Endothelial cell of umbilical vein (primary cell): Measurements from ENCODE around the gene CLOCK. TPM values are rescaled to one million over a fixed set of nuclear protein-coding genes. Genes with fewer than 3 reads are reported as not detected.

Source experiments
- BruUV-seq: library from RNA; stranded (reverse); fragments of 400-500 nt; replicated peaks from 2 replicates; lab custom pipeline; 2021; lab: Mats Ljungman, UMichigan
- CTCF ChIA-PET: fragments of 300-600, 350-600 bp; sonication (Branson Sonifier 250); formaldehyde crosslinking; loops from one replicate; lab custom pipeline; 2021; ENCODE audit warnings: antibody characterized with exemption, inconsistent platforms; lab: Charles Lee
- POLR2A ChIA-PET: fragments of 300-600, 350-600 bp; sonication (Branson Sonifier 250); formaldehyde crosslinking; loops from one replicate; lab custom pipeline; 2021; ENCODE audit warnings: antibody characterized with exemption, inconsistent platforms; lab: Charles Lee
- DNase-seq: peaks from one replicate; pipeline ENCODE4 v3.0.0-alpha.2; 2011; ENCODE audit warnings: low read depth, low spot score
- FAIRE-seq: peaks from 2 replicates; lab custom pipeline; 2011; peaks lifted over from hg19 to GRCh38; lab: Jason Lieb, UNC
- H2AFZ ChIP-seq: 2 replicates; pipeline ENCODE4 v1.6.0; 2012; ENCODE audit warnings: low read depth, low read length, control low read depth, inconsistent platforms
- H3K27ac ChIP-seq: 2 replicates; pipeline ENCODE4 v1.5.1; 2011; ENCODE audit warnings: low read depth, mild to moderate bottlenecking, control low read depth, low read length, moderate library complexity; ENCODE audit not compliant: insufficient read depth
- H3K27me3 ChIP-seq, 2 experiments: 2 replicates each; pipeline versions ENCODE4 v1.6.0 to v1.6.1; 2011; ENCODE audit warnings: low read length in 2 of 2, mixed read lengths in 1 of 2; ENCODE audit not compliant: control insufficient read depth in 2 of 2, insufficient read depth in 2 of 2
- H3K36me3 ChIP-seq, 2 experiments: 2 replicates in 1 of 2; 3 replicates in 1 of 2; pipeline ENCODE4 v1.5.1; 2011; ENCODE audit warnings: low read length in 2 of 2, mild to moderate bottlenecking in 1 of 2, moderate library complexity in 1 of 2; ENCODE audit not compliant: control insufficient read depth in 2 of 2, insufficient read depth in 2 of 2; ENCODE audit errors: extremely low read depth in 1 of 2
- H3K4me1 ChIP-seq: 3 replicates; pipeline ENCODE4 v1.5.1; 2011; ENCODE audit warnings: mild to moderate bottlenecking, low read length; ENCODE audit not compliant: control insufficient read depth, insufficient read depth; ENCODE audit errors: extremely low read depth
- H3K4me2 ChIP-seq: 2 replicates; pipeline ENCODE4 v1.6.1; 2011; ENCODE audit warnings: low read length, control low read depth, mixed read lengths; ENCODE audit not compliant: insufficient read depth
- H3K4me3 ChIP-seq, 3 experiments: fragments of 200-600 bp in 1 of 3; sonication (generic), shearing (Covaris generic) in 1 of 3; replicated peaks in 1 of 3; 2 replicates each; pipeline ENCODE4 v1.5.1; 2011 to 2016; ENCODE audit warnings: control low read depth in 3 of 3, low read length in 3 of 3, mild to moderate bottlenecking in 2 of 3, inconsistent platforms in 1 of 3, low read depth in 1 of 3, moderate library complexity in 1 of 3; ENCODE audit not compliant: insufficient read depth in 1 of 3
- H3K79me2 ChIP-seq: 2 replicates; pipeline ENCODE4 v1.6.0; 2012; ENCODE audit warnings: low read length, inconsistent platforms; ENCODE audit not compliant: control insufficient read depth, insufficient read depth
- H3K9ac ChIP-seq: replicated peaks from 2 replicates; pipeline ENCODE3; 2011; ENCODE audit warnings: low read length, control low read depth; ENCODE audit not compliant: insufficient read depth; ENCODE audit errors: extremely low read depth
- H3K9me1 ChIP-seq: replicated peaks from 3 replicates; pipeline ENCODE4 v1.6.0; 2011; ENCODE audit warnings: mild to moderate bottlenecking, low read length; ENCODE audit not compliant: control insufficient read depth, insufficient read depth; ENCODE audit errors: extremely low read depth
- H3K9me3 ChIP-seq: replicated peaks from 2 replicates; pipeline ENCODE4 v1.5.1; 2012; ENCODE audit warnings: low read length, inconsistent platforms; ENCODE audit not compliant: control insufficient read depth, insufficient read depth
- H4K20me1 ChIP-seq: replicated peaks from 2 replicates; pipeline ENCODE3; 2011; ENCODE audit warnings: mild to moderate bottlenecking, low read length; ENCODE audit not compliant: control insufficient read depth, insufficient read depth; ENCODE audit errors: extremely low read depth
- EZH2 ChIP-seq: IDR thresholded peaks from 2 replicates; pipeline ENCODE4 v1.6.1; 2012; ENCODE audit warnings: borderline replicate concordance, low read depth, mild to moderate bottlenecking, moderate library complexity, low read length, inconsistent platforms; ENCODE audit not compliant: severe bottlenecking
- FOS ChIP-seq: IDR thresholded peaks from 2 replicates; pipeline ENCODE4 v1.6.1; 2011; ENCODE audit warnings: mild to moderate bottlenecking, low read length, moderate library complexity, borderline replicate concordance; ENCODE audit not compliant: insufficient read depth
- GATA2 ChIP-seq: IDR thresholded peaks from 2 replicates; pipeline ENCODE4 v1.7.0; 2011; ENCODE audit warnings: low read depth, mild to moderate bottlenecking, moderate library complexity, mixed read lengths, low read length; ENCODE audit not compliant: insufficient read length, insufficient read depth
- JUN ChIP-seq: IDR thresholded peaks from 2 replicates; pipeline ENCODE4 v1.6.1; 2011; ENCODE audit warnings: borderline replicate concordance, low read depth; ENCODE audit not compliant: insufficient read length, insufficient read depth
- MYC ChIP-seq: IDR thresholded peaks from one replicate; pipeline ENCODE4 v1.6.1; 2011; ENCODE audit warnings: mild to moderate bottlenecking, low read depth, low read length
- POLR2A ChIP-seq: IDR thresholded peaks from 2 replicates; pipeline ENCODE4 v1.6.1; 2012; ENCODE audit warnings: low read depth, mild to moderate bottlenecking, control low read depth, low read length
- POLR2AphosphoS5 ChIP-seq: IDR thresholded peaks from 2 replicates; pipeline ENCODE4 v1.6.1; 2012; ENCODE audit warnings: low read depth, mild to moderate bottlenecking, control low read depth, low read length, moderate library complexity; ENCODE audit not compliant: insufficient read depth
- dilution Hi-C: fragments of 300-500 bp; cut with MboI; formaldehyde crosslinking; loops from one replicate; pipeline ENCODE4 v1.15.0; 2019; ENCODE audit warnings: low sequenced_read_pairs; ENCODE audit not compliant: extremely low pct_ligation_motif_present
- intact Hi-C: fragments of 100-400 bp; cut with micrococcal nuclease; formaldehyde crosslinking; loops from one replicate; pipeline ENCODE4 v1.10.0; 2022
- polyA plus RNA-seq, 4 experiments: library from polyadenylated mRNA; depleted of rRNA in 3 of 4; stranded (reverse) in 3 of 4; unstranded in 1 of 4; fragments of >200 nt; gene quantifications; 2 replicates each; pipeline versions ENCODE4 v1.2.1 to v1.2.3, GENCODE V29; 2011 to 2012; ENCODE audit warnings: missing spikeins in 1 of 4
- total RNA-seq: library from RNA; stranded (reverse); gene quantifications from 2 replicates; pipeline ENCODE4 v1.2.3, GENCODE V29; 2021
- TF ChIP-seq, protein P1 (sequence below): IDR thresholded peaks from 2 replicates; pipeline ENCODE4 v1.6.1; 2011; ENCODE audit not compliant: insufficient read depth, insufficient read length
- TF ChIP-seq, protein P2 (sequence below), 2 donors: IDR thresholded peaks; 1 replicate in 1 of 2; 2 replicates in 1 of 2; pipeline ENCODE4 v1.5.1; 2011; ENCODE audit warnings: low read length in 2 of 2, mild to moderate bottlenecking in 2 of 2, moderate library complexity in 2 of 2, control low read depth in 1 of 2, inconsistent platforms in 1 of 2, low read depth in 1 of 2; ENCODE audit not compliant: insufficient read depth in 1 of 2; ENCODE audit errors: extremely low read depth in 1 of 2

Gene CLOCK
- total and polyA plus RNA-seq, 2 donors (not counting 3 experiments of a cell fraction or from before 2014, with no cell fraction given), result 7.5 to 23.8 TPM

DNA sequence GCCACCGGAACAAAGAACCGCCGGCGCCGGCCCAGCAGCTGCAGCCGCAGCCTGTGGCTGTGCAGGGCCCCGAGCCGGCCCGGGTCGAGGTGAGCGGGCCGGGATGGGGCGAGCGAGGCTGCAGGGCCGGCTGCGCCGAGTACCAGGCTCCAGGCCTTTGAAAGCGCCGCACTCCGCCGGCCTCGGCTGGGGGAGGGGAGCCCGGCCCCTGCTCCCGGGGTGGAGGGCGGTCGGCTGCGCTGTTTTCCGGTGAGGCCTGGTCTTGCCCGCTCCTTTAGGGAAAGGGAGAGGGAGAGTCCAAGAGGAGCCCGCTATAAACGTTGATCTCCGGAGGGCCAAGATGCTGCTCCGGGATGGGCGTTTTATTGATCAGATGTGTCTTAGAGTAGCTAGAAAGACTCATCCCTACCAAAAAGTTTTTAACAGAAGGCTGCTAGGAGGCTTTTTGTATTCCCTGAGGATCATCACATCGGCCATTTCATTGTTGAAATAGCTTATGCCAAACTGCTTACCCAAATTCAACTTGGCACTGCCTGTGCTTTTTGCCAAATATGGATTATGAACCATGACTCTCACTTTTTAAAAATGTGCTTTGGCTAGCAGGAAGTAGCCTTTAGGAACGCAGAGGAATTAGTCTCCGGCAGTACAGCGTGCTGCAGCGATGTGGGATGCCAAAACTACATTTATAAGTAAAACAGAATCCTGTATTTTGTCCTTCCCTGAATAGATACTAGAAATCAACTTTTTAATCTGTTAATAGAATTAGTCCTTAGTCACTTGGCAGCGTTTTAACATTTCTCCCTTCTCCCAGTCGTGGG lies 150.2 kb downstream of the CLOCK start:
- H3K9me1 ChIP-seq, result no peaks in the 10 kb centered on the region
- ChIA-PET CTCF (interaction anchor here (1.1 to 3.0 kb wide), 7 partner anchors 10 to 1440 kb away, joined by 3 to 10 read pairs (median 4); partner anchors contain the start of gene SRD5A3), POLR2A (interaction anchor here (0.6 to 1.4 kb wide), 2 partner anchors 10 to 16 kb away, joined by 4 to 9 read pairs; no protein-coding TSS in a partner anchor)
- peaks cover 55% of the 10 kb centered on the region for H3K79me2 ChIP-seq
- peaks cover 19% of the 10 kb centered on the region for H3K4me1 ChIP-seq
- H3K36me3 ChIP-seq, result peaks cover 2 to 11% of the 10 kb centered on the region in 2 experiments
- H3K9ac ChIP-seq, result peak overlapping the region; percentile 94
- DNase-seq (peak; percentile 43), FAIRE-seq (no peak)
- intact Hi-C loops, result loop anchor here (2.0 to 5.0 kb wide), 5 partner anchors 34 to 389 kb away; partner anchors contain the start of gene KDR
- H3K27me3 ChIP-seq, result no peaks in the 10 kb centered on the region
- H3K4me2 ChIP-seq, result peak overlapping the region; percentile 99
- H3K4me3 ChIP-seq, result peak overlapping the region; percentile 89 to 98 (median 91)
- TF ChIP-seq GATA2, result no peak
- peak; percentile 38 for TF ChIP-seq POLR2A
- no peak overlapping the region for H2AFZ ChIP-seq
- no TSS peak for BruUV-seq
- peaks cover 16% of the 10 kb centered on the region for H4K20me1 ChIP-seq
- H3K9me3 ChIP-seq, result no peaks in the 10 kb centered on the region
- dilution Hi-C loops, result no loop called here
- peak overlapping the region; percentile 79 for H3K27ac ChIP-seq

DNA sequence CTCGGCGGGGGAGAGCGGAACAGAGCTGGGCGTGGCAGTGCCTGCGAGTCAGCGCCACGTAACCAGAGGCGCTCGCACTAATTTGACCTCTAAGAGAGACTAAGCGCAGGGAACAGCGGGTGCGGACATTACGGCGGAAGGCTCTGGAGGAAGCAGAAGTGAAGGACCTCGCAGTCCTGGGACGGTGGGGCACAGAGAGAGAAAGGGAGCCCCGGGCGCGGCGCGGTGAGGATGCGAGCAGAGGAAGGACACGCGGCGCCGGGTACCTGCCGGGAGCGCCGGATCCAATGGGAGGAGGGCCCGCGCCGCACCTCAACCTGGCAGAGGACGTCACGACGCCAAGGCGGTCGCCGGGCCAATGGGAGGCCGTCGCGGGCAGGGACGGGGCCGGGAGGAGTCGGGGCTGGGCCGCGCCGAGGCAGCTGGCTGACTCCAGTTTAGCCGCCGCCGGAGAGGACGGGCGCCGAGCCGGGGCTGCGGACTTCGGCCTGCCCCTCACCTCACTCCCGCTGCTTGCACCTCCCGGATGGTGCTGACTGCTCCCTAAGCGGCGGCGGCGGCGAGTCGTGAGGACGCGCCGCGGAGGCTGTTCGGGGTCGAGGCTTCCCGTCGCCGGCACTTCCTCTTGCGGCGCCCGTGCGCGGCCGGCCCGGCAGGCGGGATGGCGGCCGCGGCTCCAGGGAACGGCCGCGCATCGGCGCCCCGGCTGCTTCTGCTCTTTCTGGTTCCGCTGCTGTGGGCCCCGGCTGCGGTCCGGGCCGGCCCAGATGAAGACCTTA lies 151.0 kb downstream of the CLOCK start, which contains the start of gene TMEM165:
TSS of gene TMEM165 (plus strand) at position 429 of the 779 bp plus-strand sequence. CDS start at position 662, 233 bp downstream.
- DNase-seq, result peak; percentile 88
- Histone ChIP-seq H3K27ac (peak within 1 kb of the TSS; percentile 79), H3K79me2 (peaks cover 47% of the 10 kb centered on the region), H3K4me2 (peak within 1 kb of the TSS; percentile 99), H3K36me3 (peaks cover 2 to 9% of the 10 kb centered on the region in 2 experiments), H3K4me1 (peaks cover 19% of the 10 kb centered on the region), H3K4me3 (peak within 1 kb of the TSS; percentile 89 to 98 (median 91)), H3K9me1 (no peaks in the 10 kb centered on the region), H3K9me3 (no peaks in the 10 kb centered on the region), H3K9ac (peak within 1 kb of the TSS; percentile 94), H2AFZ (peak within 1 kb of the TSS; percentile 92), H4K20me1 (peaks cover 16% of the 10 kb centered on the region), H3K27me3 (no peaks in the 10 kb centered on the region)
- TF ChIP-seq JUN, result no peak
- TF ChIP-seq GATA2, result no peak
- TF ChIP-seq FOS, result no peak
- TF ChIP-seq POLR2A, result peak; percentile 97
- no peak for TF ChIP-seq MYC
- TF ChIP-seq, protein P1, sequence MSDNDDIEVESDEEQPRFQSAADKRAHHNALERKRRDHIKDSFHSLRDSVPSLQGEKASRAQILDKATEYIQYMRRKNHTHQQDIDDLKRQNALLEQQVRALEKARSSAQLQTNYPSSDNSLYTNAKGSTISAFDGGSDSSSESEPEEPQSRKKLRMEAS, result no peak
- TF ChIP-seq, protein P2, sequence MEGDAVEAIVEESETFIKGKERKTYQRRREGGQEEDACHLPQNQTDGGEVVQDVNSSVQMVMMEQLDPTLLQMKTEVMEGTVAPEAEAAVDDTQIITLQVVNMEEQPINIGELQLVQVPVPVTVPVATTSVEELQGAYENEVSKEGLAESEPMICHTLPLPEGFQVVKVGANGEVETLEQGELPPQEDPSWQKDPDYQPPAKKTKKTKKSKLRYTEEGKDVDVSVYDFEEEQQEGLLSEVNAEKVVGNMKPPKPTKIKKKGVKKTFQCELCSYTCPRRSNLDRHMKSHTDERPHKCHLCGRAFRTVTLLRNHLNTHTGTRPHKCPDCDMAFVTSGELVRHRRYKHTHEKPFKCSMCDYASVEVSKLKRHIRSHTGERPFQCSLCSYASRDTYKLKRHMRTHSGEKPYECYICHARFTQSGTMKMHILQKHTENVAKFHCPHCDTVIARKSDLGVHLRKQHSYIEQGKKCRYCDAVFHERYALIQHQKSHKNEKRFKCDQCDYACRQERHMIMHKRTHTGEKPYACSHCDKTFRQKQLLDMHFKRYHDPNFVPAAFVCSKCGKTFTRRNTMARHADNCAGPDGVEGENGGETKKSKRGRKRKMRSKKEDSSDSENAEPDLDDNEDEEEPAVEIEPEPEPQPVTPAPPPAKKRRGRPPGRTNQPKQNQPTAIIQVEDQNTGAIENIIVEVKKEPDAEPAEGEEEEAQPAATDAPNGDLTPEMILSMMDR (IDR thresholded peaks at IDR 0.05; ENCODE audit: extremely low read depth in 1 of 2, insufficient read depth in 1 of 2, low read depth in 1 of 2, low read length in 2 of 2), result no peak
- no peak for TF ChIP-seq EZH2
- TF ChIP-seq POLR2AphosphoS5, result peak; percentile 97
- ChIA-PET CTCF (interaction anchor here (0.6 to 3.0 kb wide), 11 partner anchors 9 to 1441 kb away, joined by 3 to 10 read pairs (median 5); partner anchors contain the start of gene SRD5A3), POLR2A (interaction anchor here (1.0 to 1.4 kb wide), 2 partner anchors 9 to 43 kb away, joined by 3 to 4 read pairs; no protein-coding TSS in a partner anchor)
- dilution Hi-C loops (no loop called here), intact Hi-C loops (loop anchor here (1.0 to 5.0 kb wide), 7 partner anchors 33 to 388 kb away; partner anchors contain the start of genes CLOCK, KDR and SRD5A3)
- no TSS peak for BruUV-seq
- FAIRE-seq, result peak; percentile 35
